Left ventricle myocardium inferior (tissue), 1 donor: Measurements from ENCODE around the gene FBXO9. TPM values are rescaled to one million over a fixed set of nuclear protein-coding genes. Genes with fewer than 3 reads are reported as not detected.

Source experiments
- DNase-seq: peaks from one replicate; pipeline ENCODE4 v3.0.0-alpha.2; 2020
- H3K27ac ChIP-seq: fragments of 200-600 bp; replicated peaks from 2 replicates; pipeline ENCODE4 v1.8.0; 2021
- H3K27me3 ChIP-seq: fragments of 200-600 bp; 2 replicates; pipeline ENCODE4 v1.8.0; 2021; ENCODE audit warnings: low read depth
- H3K36me3 ChIP-seq: fragments of 200-600 bp; 2 replicates; pipeline ENCODE4 v1.8.0; 2021
- H3K4me1 ChIP-seq: fragments of 200-600 bp; 2 replicates; pipeline ENCODE4 v1.8.0; 2021
- H3K4me3 ChIP-seq: fragments of 200-600 bp; 2 replicates; pipeline ENCODE4 v1.8.0; 2021; ENCODE audit warnings: mild to moderate bottlenecking, moderate library complexity
- H3K9me3 ChIP-seq: fragments of 200-600 bp; replicated peaks from 2 replicates; pipeline ENCODE4 v1.8.0; 2021
- CTCF ChIP-seq: fragments of 200-600 bp; IDR thresholded peaks from 2 replicates; pipeline ENCODE4 v1.8.0; 2021; ENCODE audit warnings: antibody characterized with exemption, mild to moderate bottlenecking, borderline replicate concordance
- intact Hi-C: fragments of 100-400 bp; cut with micrococcal nuclease; formaldehyde crosslinking; loops from one replicate; pipeline ENCODE4 v1.11.0; 2022
- total RNA-seq: library from RNA; stranded (reverse); fragmentation: NEBNext Ultra II Directional; extraction: Animal tissue kit (Norgen Biotek cat#: 25700); gene quantifications from one replicate; pipeline ENCODE4 v1.2.1, GENCODE V29; 2021
- donor health status: DM: no; HTN: yes; CAD: no; lungs with severe emphysema.

The FBXO9 gene
- total RNA-seq, 1 donor from 2014 or later, result 56.4 TPM

- Histone ChIP-seq H3K27me3 (no peaks in the 10 kb centered on the region), H3K36me3 (no peaks in the 10 kb centered on the region), H3K4me1 (no peaks in the 10 kb centered on the region), H3K9me3 (peaks cover 9% of the 10 kb centered on the region), H3K4me3 (no peak overlapping the region), H3K27ac (no peak overlapping the region)
- DNase-seq, result no peak
- no peak for TF ChIP-seq CTCF
- intact Hi-C loops, result no loop called here
Measured at GRCh38 chr6:53112871-53113270, 47.7 kb downstream of the FBXO9 start.

GRCh38 chr6:53113742-53114141 is 48.5 kb downstream of the FBXO9 start:
- H3K27ac ChIP-seq, result no peak overlapping the region

GRCh38 chr6:53115113-53115512 is 49.9 kb downstream of the FBXO9 start:
- Histone ChIP-seq H3K36me3 (no peaks in the 10 kb centered on the region), H3K27me3 (no peaks in the 10 kb centered on the region), H3K4me3 (no peak overlapping the region), H3K27ac (no peak overlapping the region), H3K9me3 (peaks cover 9% of the 10 kb centered on the region), H3K4me1 (no peaks in the 10 kb centered on the region)
- no peak for DNase-seq
- intact Hi-C loops, result no loop called here
- TF ChIP-seq CTCF, result no peak

More at GRCh38 chr6:53113742-53114141, 48.5 kb downstream of the FBXO9 start:
- H3K4me1 ChIP-seq, result no peaks in the 10 kb centered on the region
- H3K36me3 ChIP-seq, result no peaks in the 10 kb centered on the region
- no peak overlapping the region for H3K4me3 ChIP-seq
- intact Hi-C loops, result no loop called here
- no peak for TF ChIP-seq CTCF
- DNase-seq, result no peak
- H3K27me3 ChIP-seq, result no peaks in the 10 kb centered on the region
- peaks cover 9% of the 10 kb centered on the region for H3K9me3 ChIP-seq

- no peak overlapping the region for H3K27ac ChIP-seq
- no peak overlapping the region for H3K4me3 ChIP-seq
- H3K9me3 ChIP-seq, result peaks cover 9% of the 10 kb centered on the region
- intact Hi-C loops, result no loop called here
- no peak for TF ChIP-seq CTCF
- no peak for DNase-seq
- no peaks in the 10 kb centered on the region for H3K4me1 ChIP-seq
- no peaks in the 10 kb centered on the region for H3K36me3 ChIP-seq
- H3K27me3 ChIP-seq, result no peaks in the 10 kb centered on the region
Measured at GRCh38 chr6:53115741-53116140, 50.5 kb downstream of the FBXO9 start.

- no peak for TF ChIP-seq CTCF
- no peak overlapping the region for H3K27ac ChIP-seq
- intact Hi-C loops, result no loop called here
Measured at GRCh38 chr6:53119349-53119748, 54.1 kb downstream of the FBXO9 start.

More at GRCh38 chr6:53119349-53119748, 54.1 kb downstream of the FBXO9 start:
- no peak for DNase-seq
- no peak overlapping the region for H3K4me3 ChIP-seq
- peaks cover 9% of the 10 kb centered on the region for H3K9me3 ChIP-seq
- no peaks in the 10 kb centered on the region for H3K36me3 ChIP-seq
- no peaks in the 10 kb centered on the region for H3K4me1 ChIP-seq
- no peaks in the 10 kb centered on the region for H3K27me3 ChIP-seq
